ENCODE data around the gene FAAP24. TPM values are rescaled to one million over a fixed set of nuclear protein-coding genes. Genes with fewer than 3 reads are reported as not detected.
"Not testable (repeated sequence)": the region's sequence is repeated elsewhere in the genome, so short reads cannot be mapped to it uniquely, and the experiment has no call there.

FAAP24 gene
- total and polyA plus RNA-seq, 4 donors = 1.7 to 3.4 (median 2.5) TPM

- not testable (repeated sequence) for H3K9me3 ChIP-seq (ENCODE audit: control insufficient read depth, insufficient read depth, low read length); DNase-seq (ENCODE audit: low read depth in 4 of 6, low spot score in 6 of 6)
- WGBS (ENCODE audit: insufficient coverage) = 98% methylated on average over 17 of the region's 17 CpGs
Observed at GRCh38 chr19:32995966-32996365, 23.9 kb downstream of the FAAP24 start.

GRCh38 chr19:32997061-32997464 lies 25.0 kb downstream of the FAAP24 start:
- peaks cover 30% of the 10 kb centered on the region for H3K36me3 ChIP-seq (ENCODE audit: control insufficient read depth, insufficient read depth, low read length)
- not testable (repeated sequence) for H3K27me3 ChIP-seq (ENCODE audit: control insufficient read depth, insufficient read depth, low read length); H3K4me1 ChIP-seq (ENCODE audit: control insufficient read depth, insufficient read depth, low read length); H3K27ac ChIP-seq (ENCODE audit: low read depth, low read length); H3K9me3 ChIP-seq (ENCODE audit: control insufficient read depth, insufficient read depth, low read length); DNase-seq (ENCODE audit: low read depth in 4 of 6, low spot score in 6 of 6); H3K4me3 ChIP-seq (ENCODE audit: low read depth, low read length)
- WGBS (ENCODE audit: insufficient coverage) = 79% methylated on average over 2 of the region's 7 CpGs

More at GRCh38 chr19:32995966-32996365, 23.9 kb downstream of the FAAP24 start:
- not testable (repeated sequence) for H3K27ac ChIP-seq (ENCODE audit: low read depth, low read length); H3K4me1 ChIP-seq (ENCODE audit: control insufficient read depth, insufficient read depth, low read length); H3K4me3 ChIP-seq (ENCODE audit: low read depth, low read length); H3K27me3 ChIP-seq (ENCODE audit: control insufficient read depth, insufficient read depth, low read length)
- peaks cover 35% of the 10 kb centered on the region for H3K36me3 ChIP-seq (ENCODE audit: control insufficient read depth, insufficient read depth, low read length)

- H3K9me3 ChIP-seq (ENCODE audit: control insufficient read depth, insufficient read depth, low read length) = no peaks in the 10 kb centered on the region
- WGBS (ENCODE audit: insufficient coverage) = 90% methylated on average over 13 of the region's 14 CpGs
- H3K4me1 ChIP-seq (ENCODE audit: control insufficient read depth, insufficient read depth, low read length) = peaks cover 11% of the 10 kb centered on the region
- H3K4me3 ChIP-seq (ENCODE audit: low read depth, low read length) = no peak overlapping the region
- no peak for DNase-seq (ENCODE audit: low read depth in 4 of 6, low spot score in 6 of 6)
- no peak overlapping the region for H3K27ac ChIP-seq (ENCODE audit: low read depth, low read length)
- peaks cover 30% of the 10 kb centered on the region for H3K36me3 ChIP-seq (ENCODE audit: control insufficient read depth, insufficient read depth, low read length)
- H3K27me3 ChIP-seq (ENCODE audit: control insufficient read depth, insufficient read depth, low read length) = no peaks in the 10 kb centered on the region
Observed at GRCh38 chr19:32997716-32998355, 25.8 kb downstream of the FAAP24 start.

DNA sequence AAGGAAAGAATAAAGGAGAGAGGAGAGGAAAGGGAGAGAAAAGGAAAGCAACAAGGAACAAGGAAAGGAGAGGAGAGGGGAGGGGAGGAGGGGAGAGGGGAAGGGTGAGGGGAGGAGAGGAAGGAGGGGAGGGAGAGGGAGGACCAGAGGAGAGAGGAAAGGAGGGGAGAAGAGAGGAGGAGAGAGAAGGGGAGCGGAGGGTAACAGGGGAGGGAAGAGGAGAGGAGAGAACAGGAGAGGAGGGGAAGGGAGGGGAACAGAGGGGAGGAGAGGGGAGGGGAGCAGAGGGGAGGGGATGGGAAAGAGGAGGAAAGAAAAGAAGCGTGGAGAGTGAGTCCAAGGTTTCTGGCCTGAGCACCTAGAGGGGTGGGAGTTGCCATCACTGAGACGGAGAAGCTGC lies 26.7 kb downstream of the FAAP24 start:
- no peak overlapping the region for H3K4me3 ChIP-seq (ENCODE audit: low read depth, low read length)
- DNase-seq (ENCODE audit: low read depth in 4 of 6, low spot score in 6 of 6) = no peak
- no peak overlapping the region for H3K27ac ChIP-seq (ENCODE audit: low read depth, low read length)
- H3K9me3 ChIP-seq (ENCODE audit: control insufficient read depth, insufficient read depth, low read length) = no peaks in the 10 kb centered on the region
- H3K27me3 ChIP-seq (ENCODE audit: control insufficient read depth, insufficient read depth, low read length) = no peaks in the 10 kb centered on the region
- peaks cover 30% of the 10 kb centered on the region for H3K36me3 ChIP-seq (ENCODE audit: control insufficient read depth, insufficient read depth, low read length)
- 84% methylated on average over 3 of the region's 3 CpGs for WGBS (ENCODE audit: insufficient coverage)
- H3K4me1 ChIP-seq (ENCODE audit: control insufficient read depth, insufficient read depth, low read length) = peaks cover 11% of the 10 kb centered on the region

DNA sequence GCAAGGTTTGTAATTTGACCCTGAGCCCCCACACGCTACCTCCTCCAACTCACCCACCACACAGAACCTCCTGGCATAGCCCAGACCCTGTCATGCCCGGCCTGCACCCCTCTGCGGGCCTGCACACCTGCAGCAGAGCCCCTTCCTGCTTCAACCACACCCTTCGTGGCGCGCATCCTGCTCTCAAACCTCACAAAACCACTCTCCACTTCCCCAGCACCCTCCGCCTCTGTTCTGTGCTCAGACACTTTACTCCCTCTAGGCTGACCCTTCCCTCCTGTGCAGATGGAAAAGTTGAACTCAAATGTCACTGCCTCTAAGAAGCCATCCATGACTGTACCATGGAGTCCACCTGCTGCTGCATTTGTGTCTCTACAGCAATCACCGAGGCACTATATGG lies 28.5 kb downstream of the FAAP24 start:
- 93% methylated on average over 7 of the region's 8 CpGs for WGBS (ENCODE audit: insufficient coverage)
- no peaks in the 10 kb centered on the region for H3K27me3 ChIP-seq (ENCODE audit: control insufficient read depth, insufficient read depth, low read length)
- H3K4me1 ChIP-seq (ENCODE audit: control insufficient read depth, insufficient read depth, low read length) = peaks cover 11% of the 10 kb centered on the region
- H3K4me3 ChIP-seq (ENCODE audit: low read depth, low read length) = no peak overlapping the region
- DNase-seq (ENCODE audit: low read depth in 4 of 6, low spot score in 6 of 6) = no peak
- no peaks in the 10 kb centered on the region for H3K9me3 ChIP-seq (ENCODE audit: control insufficient read depth, insufficient read depth, low read length)
- H3K36me3 ChIP-seq (ENCODE audit: control insufficient read depth, insufficient read depth, low read length) = peaks cover 27% of the 10 kb centered on the region
- no peak overlapping the region for H3K27ac ChIP-seq (ENCODE audit: low read depth, low read length)

DNA sequence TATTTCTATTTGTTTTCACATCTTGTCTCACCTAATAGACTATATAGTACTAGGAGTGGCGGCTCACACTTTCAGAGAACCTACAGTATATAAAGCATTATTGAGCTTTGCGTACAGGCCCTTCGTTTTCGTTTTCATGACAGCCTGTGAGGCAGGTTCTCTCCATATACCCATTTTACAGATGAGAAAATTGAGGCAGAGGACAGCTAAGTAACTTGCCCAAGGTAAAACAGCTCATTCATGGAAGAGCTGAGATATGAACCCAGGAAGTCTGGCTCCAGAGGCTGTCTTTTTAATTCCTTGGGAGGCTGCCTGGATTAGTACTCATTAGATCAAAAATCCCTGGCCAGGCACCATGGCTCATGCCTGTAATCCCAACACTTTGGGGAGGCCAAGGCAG lies 28.9 kb downstream of the FAAP24 start:
- DNase-seq (ENCODE audit: low read depth in 4 of 6, low spot score in 6 of 6) = no peak
- no peak overlapping the region for H3K27ac ChIP-seq (ENCODE audit: low read depth, low read length)
- H3K36me3 ChIP-seq (ENCODE audit: control insufficient read depth, insufficient read depth, low read length) = peaks cover 26% of the 10 kb centered on the region
- no peak overlapping the region for H3K4me3 ChIP-seq (ENCODE audit: low read depth, low read length)
- WGBS (ENCODE audit: insufficient coverage) = no CpG with 5 or more reads among the region's 4 CpGs
- H3K27me3 ChIP-seq (ENCODE audit: control insufficient read depth, insufficient read depth, low read length) = no peaks in the 10 kb centered on the region
- H3K9me3 ChIP-seq (ENCODE audit: control insufficient read depth, insufficient read depth, low read length) = no peaks in the 10 kb centered on the region
- H3K4me1 ChIP-seq (ENCODE audit: control insufficient read depth, insufficient read depth, low read length) = peaks cover 11% of the 10 kb centered on the region

DNA sequence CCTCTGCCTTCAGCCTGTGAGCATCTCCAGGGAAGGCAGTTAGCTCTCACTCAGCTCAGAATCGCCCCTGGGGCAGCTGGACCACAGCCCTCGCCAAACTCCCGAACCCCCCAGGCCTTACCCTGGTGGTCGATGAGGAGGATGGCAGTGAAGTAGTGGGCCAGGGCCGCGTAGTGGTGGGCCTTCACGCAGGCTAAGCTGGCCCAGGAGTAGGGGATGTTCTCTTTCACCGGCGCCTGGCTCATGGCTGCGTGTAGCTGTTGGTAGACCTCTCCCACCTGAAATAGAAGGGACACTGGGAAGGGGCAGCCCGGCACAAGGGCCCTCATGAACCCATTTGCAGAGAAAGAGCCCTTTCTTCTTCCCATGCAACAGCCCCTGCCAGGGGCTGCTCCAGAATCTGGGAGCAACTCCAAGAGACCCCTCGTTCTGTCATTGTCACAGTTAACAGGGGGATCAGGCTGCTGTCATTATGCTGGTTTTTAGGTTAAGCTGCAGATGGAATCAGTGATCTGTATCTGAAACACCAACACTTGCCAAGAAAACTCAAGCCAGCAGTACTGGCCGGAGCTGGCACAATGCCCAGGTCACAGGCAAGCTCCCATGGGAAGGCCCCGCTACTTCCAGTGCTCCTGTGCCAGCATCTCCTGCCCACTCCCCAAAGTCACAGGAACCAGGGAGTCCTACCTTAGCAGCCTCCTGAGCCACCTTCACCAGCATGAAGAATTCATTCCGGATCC lies 30.3 kb downstream of the FAAP24 start:
- H3K27me3 ChIP-seq (ENCODE audit: control insufficient read depth, insufficient read depth, low read length); H3K4me3 ChIP-seq (ENCODE audit: low read depth, low read length); H3K9me3 ChIP-seq (ENCODE audit: control insufficient read depth, insufficient read depth, low read length); H3K27ac ChIP-seq (ENCODE audit: low read depth, low read length): not testable (repeated sequence)
- Histone ChIP-seq H3K4me1 (ENCODE audit: control insufficient read depth, insufficient read depth, low read length) (peaks cover 11% of the 10 kb centered on the region), H3K36me3 (ENCODE audit: control insufficient read depth, insufficient read depth, low read length) (peaks cover 25% of the 10 kb centered on the region)
- WGBS (ENCODE audit: insufficient coverage) = 73% methylated on average over 11 of the region's 15 CpGs
- peak in 2 of 6 donors; percentile 28 to 32 for DNase-seq (ENCODE audit: low read depth in 4 of 6, low spot score in 6 of 6)

GRCh38 chr19:33003424-33004024 lies 31.5 kb downstream of the FAAP24 start:
- H3K9me3 ChIP-seq (ENCODE audit: control insufficient read depth, insufficient read depth, low read length); H3K27me3 ChIP-seq (ENCODE audit: control insufficient read depth, insufficient read depth, low read length); DNase-seq (ENCODE audit: low read depth in 4 of 6, low spot score in 6 of 6); H3K4me3 ChIP-seq (ENCODE audit: low read depth, low read length); H3K27ac ChIP-seq (ENCODE audit: low read depth, low read length): not testable (repeated sequence)
- peaks cover 21% of the 10 kb centered on the region for H3K36me3 ChIP-seq (ENCODE audit: control insufficient read depth, insufficient read depth, low read length)
- WGBS (ENCODE audit: insufficient coverage) = 100% methylated on average over 2 of the region's 6 CpGs
- H3K4me1 ChIP-seq (ENCODE audit: control insufficient read depth, insufficient read depth, low read length) = peaks cover 11% of the 10 kb centered on the region

DNA sequence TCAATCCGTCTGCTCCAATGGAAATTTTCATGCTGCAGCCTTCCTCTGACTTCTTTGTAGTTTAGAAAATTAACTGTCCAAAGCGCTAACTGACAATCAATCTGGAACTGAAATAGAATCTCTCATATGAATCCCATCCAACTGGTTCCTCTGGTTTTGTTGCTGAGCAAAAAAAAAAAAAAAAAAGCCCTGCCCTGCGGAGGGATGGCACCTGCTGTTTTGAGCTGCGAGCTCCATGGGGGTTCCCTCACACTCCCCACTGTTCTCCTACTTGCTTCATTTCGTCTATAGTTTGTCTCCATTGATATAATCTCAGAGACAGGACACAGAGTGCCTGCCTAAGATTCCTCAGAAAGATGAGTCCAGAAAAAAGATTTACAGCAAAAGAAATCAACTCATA lies 33.4 kb downstream of the FAAP24 start:
- peaks cover 11% of the 10 kb centered on the region for H3K4me1 ChIP-seq (ENCODE audit: control insufficient read depth, insufficient read depth, low read length)

More for the DNA sequence above, 33.4 kb downstream of the FAAP24 start:
- peaks cover 9% of the 10 kb centered on the region for H3K36me3 ChIP-seq (ENCODE audit: control insufficient read depth, insufficient read depth, low read length)
- no peaks in the 10 kb centered on the region for H3K9me3 ChIP-seq (ENCODE audit: control insufficient read depth, insufficient read depth, low read length)
- DNase-seq (ENCODE audit: low read depth in 4 of 6, low spot score in 6 of 6) = no peak
- 50% methylated on average over 1 of the region's 5 CpGs for WGBS (ENCODE audit: insufficient coverage)
- H3K4me3 ChIP-seq (ENCODE audit: low read depth, low read length) = no peak overlapping the region
- no peak overlapping the region for H3K27ac ChIP-seq (ENCODE audit: low read depth, low read length)
- no peaks in the 10 kb centered on the region for H3K27me3 ChIP-seq (ENCODE audit: control insufficient read depth, insufficient read depth, low read length)
